Measurements from ENCODE around the gene GLA.

GLA gene

GRCh38 chrX:101348452-101349192, 59.1 kb downstream of the GLA start, which contains the start of gene TIMM8A:
Gene TIMM8A (minus strand): TSS chrX:101348742. CDS start chrX:101348664, 78 bp downstream.
- peak; percentile 59 for DNase-seq (ENCODE audit: low read depth)

- DNase-seq (ENCODE audit: low read depth) = no peak
Observed at GRCh38 chrX:101347859-101348451, 59.8 kb downstream of the GLA start.
